Activated naive CD8-positive, alpha-beta T cell treated with anti-CD3 and anti-CD28 coated beads for 36 hours (primary cell): Measurements from ENCODE around the gene LRRC30. TPM values are rescaled to one million over a fixed set of nuclear protein-coding genes. Genes with fewer than 3 reads are reported as not detected.

Experiments used
- DNase-seq: peaks from one replicate; pipeline ENCODE4 v3.0.0; 2021
- H3K27ac Mint-ChIP-seq: one replicate; pipeline ENCODE4 v1.8.0; 2022; ENCODE audit warnings: mild to moderate bottlenecking, moderate library complexity, mixed read lengths
- H3K27me3 Mint-ChIP-seq: one replicate; pipeline ENCODE4 v1.8.0; 2022; ENCODE audit warnings: mild to moderate bottlenecking, mixed read lengths
- H3K36me3 Mint-ChIP-seq: one replicate; pipeline ENCODE4 v1.8.0; 2021; ENCODE audit warnings: mild to moderate bottlenecking, mixed read lengths
- H3K4me1 Mint-ChIP-seq: one replicate; pipeline ENCODE4 v1.8.0; 2021; ENCODE audit warnings: mixed read lengths
- H3K4me3 Mint-ChIP-seq: one replicate; pipeline ENCODE4 v1.8.0; 2022; ENCODE audit warnings: mild to moderate bottlenecking, moderate library complexity, mixed read lengths
- H3K9me3 Mint-ChIP-seq: one replicate; pipeline ENCODE4 v1.8.0; 2022; ENCODE audit warnings: mixed read lengths
- total RNA-seq, 2 experiments: library from RNA; stranded (reverse); gene quantifications; one replicate each; pipeline ENCODE4 v1.2.3, GENCODE V29; 2021

Gene LRRC30
- total RNA-seq, 2 experiments from 2014 or later, result not detected

GRCh38 chr18:7224198-7224597 is 6.7 kb upstream of the LRRC30 start:
- no peak for DNase-seq
- no peaks in the 10 kb centered on the region for H3K27me3 Mint-ChIP-seq
- no peak overlapping the region for H3K27ac Mint-ChIP-seq
- no peaks in the 10 kb centered on the region for H3K4me1 Mint-ChIP-seq
- no peaks in the 10 kb centered on the region for H3K9me3 Mint-ChIP-seq
- no peak overlapping the region for H3K4me3 Mint-ChIP-seq
- H3K36me3 Mint-ChIP-seq, result no peaks in the 10 kb centered on the region

DNA sequence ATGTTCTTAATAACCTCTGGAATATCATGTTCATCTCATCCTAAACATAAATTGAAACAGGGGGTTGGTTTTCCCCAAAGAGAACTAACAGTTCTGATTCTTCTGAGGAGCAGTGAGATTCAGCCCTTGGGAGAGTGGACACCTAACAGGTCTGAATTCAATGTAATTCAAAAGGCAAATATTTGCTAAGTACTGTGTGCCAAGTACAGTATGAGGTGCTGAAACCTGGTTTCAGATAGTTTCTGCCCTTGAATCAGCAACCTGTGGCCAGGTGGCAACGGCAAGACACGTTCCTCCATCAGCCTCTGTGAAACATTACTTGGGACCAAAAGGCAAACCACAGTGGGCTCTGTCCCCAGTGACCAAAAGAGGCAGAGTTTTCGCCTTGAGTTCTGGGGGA is 1.3 kb downstream of the LRRC30 start:
- Mint-ChIP-seq H3K4me1 (no peaks in the 10 kb centered on the region), H3K36me3 (no peaks in the 10 kb centered on the region), H3K4me3 (no peak overlapping the region), H3K27ac (no peak overlapping the region), H3K9me3 (no peaks in the 10 kb centered on the region), H3K27me3 (no peaks in the 10 kb centered on the region)
- DNase-seq, result no peak

GRCh38 chr18:7233134-7233810 is 2.4 kb downstream of the LRRC30 start:
- DNase-seq, result no peak
- H3K27ac Mint-ChIP-seq, result no peak overlapping the region
- H3K4me3 Mint-ChIP-seq, result no peak overlapping the region
- H3K9me3 Mint-ChIP-seq, result no peaks in the 10 kb centered on the region
- no peaks in the 10 kb centered on the region for H3K36me3 Mint-ChIP-seq
- no peaks in the 10 kb centered on the region for H3K27me3 Mint-ChIP-seq
- no peaks in the 10 kb centered on the region for H3K4me1 Mint-ChIP-seq

DNA sequence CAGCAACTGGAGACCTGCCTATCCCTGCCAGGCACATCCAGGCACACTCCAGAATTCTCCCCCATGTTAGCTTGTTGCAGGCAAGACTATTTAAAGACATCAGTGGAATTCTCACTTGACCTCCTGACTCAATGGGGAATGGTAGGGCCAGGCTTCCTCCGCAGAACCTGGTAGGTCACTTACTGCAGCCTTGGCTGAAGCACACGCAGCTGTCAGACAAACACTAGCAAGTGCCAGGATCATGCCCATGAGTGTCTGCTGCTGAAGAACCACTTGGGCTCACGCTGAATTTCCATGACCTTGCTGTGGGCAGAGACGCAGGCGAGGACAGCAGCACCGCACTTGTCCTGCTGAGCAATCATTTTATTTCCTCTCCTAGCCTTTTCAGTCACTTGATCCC is 3.2 kb downstream of the LRRC30 start:
- H3K27ac Mint-ChIP-seq, result no peak overlapping the region
- no peak for DNase-seq
- no peak overlapping the region for H3K4me3 Mint-ChIP-seq
- no peaks in the 10 kb centered on the region for H3K9me3 Mint-ChIP-seq
- H3K4me1 Mint-ChIP-seq, result no peaks in the 10 kb centered on the region
- H3K36me3 Mint-ChIP-seq, result no peaks in the 10 kb centered on the region
- no peaks in the 10 kb centered on the region for H3K27me3 Mint-ChIP-seq

GRCh38 chr18:7234956-7235355 is 4.1 kb downstream of the LRRC30 start:
- H3K4me3 Mint-ChIP-seq, result no peak overlapping the region
- H3K27me3 Mint-ChIP-seq, result no peaks in the 10 kb centered on the region
- no peak for DNase-seq
- no peaks in the 10 kb centered on the region for H3K9me3 Mint-ChIP-seq
- no peaks in the 10 kb centered on the region for H3K36me3 Mint-ChIP-seq
- no peaks in the 10 kb centered on the region for H3K4me1 Mint-ChIP-seq
- H3K27ac Mint-ChIP-seq, result no peak overlapping the region

GRCh38 chr18:7236072-7236471 is 5.2 kb downstream of the LRRC30 start:
- no peak overlapping the region for H3K4me3 Mint-ChIP-seq
- H3K9me3 Mint-ChIP-seq, result no peaks in the 10 kb centered on the region
- H3K4me1 Mint-ChIP-seq, result no peaks in the 10 kb centered on the region
- H3K27me3 Mint-ChIP-seq, result no peaks in the 10 kb centered on the region
- no peaks in the 10 kb centered on the region for H3K36me3 Mint-ChIP-seq
- H3K27ac Mint-ChIP-seq, result no peak overlapping the region
- DNase-seq, result no peak

GRCh38 chr18:7236933-7237332 is 6.0 kb downstream of the LRRC30 start:
- no peak overlapping the region for H3K4me3 Mint-ChIP-seq
- DNase-seq, result no peak
- H3K36me3 Mint-ChIP-seq, result no peaks in the 10 kb centered on the region
- no peaks in the 10 kb centered on the region for H3K9me3 Mint-ChIP-seq
- no peak overlapping the region for H3K27ac Mint-ChIP-seq
- H3K4me1 Mint-ChIP-seq, result no peaks in the 10 kb centered on the region
- no peaks in the 10 kb centered on the region for H3K27me3 Mint-ChIP-seq

DNA sequence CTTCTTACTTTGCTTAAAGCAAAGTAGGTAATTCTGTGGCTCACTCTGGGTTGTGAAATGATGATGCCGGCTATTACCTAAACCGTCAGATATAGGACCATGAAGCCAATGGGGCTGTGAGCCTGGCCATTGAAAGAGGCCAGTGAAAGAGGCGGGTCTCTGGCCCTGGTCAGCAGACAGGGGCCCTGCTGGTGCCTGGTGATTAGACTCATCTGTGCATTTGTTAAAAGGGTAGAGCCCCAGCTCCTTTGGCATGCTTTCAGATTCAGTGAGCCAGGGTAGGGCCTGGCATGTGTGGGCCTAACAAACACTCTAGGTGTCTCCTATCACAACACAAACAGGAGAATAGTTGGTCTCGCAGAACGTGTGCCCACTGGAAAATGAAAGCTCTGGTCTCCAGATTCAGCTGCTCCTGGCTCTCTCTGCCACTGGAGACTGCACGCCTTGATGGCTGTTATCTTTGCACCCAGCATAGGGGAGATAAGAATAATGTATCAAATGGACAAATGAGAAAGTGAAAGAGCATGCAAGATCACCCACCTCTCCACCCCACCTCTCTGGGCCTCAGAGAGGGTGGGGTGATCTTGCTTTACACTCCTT is 6.9 kb downstream of the LRRC30 start:
- Mint-ChIP-seq H3K36me3 (no peaks in the 10 kb centered on the region), H3K27ac (no peak overlapping the region), H3K27me3 (no peaks in the 10 kb centered on the region), H3K4me3 (no peak overlapping the region), H3K9me3 (no peaks in the 10 kb centered on the region), H3K4me1 (no peaks in the 10 kb centered on the region)
- no peak for DNase-seq

DNA sequence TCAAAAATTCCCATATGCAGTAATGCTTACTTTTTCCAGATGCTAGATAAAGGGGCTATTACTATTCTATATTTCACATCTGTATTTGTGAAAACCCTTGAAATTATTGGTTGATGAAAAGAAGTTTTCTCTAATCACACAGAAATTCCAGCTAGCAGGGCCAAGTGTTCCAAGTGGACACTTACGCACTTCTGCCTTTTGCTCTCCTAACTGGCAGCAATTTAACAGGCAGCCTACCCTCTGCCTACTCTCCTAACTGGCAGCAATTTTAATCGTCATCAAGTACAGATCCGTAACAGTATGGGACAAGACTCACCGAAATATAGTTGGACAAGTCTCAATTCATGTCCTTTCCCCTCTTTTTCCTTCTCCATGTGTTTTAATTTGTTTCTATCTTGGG is 12.0 kb downstream of the LRRC30 start:
- no peaks in the 10 kb centered on the region for H3K27me3 Mint-ChIP-seq
- H3K4me1 Mint-ChIP-seq, result no peaks in the 10 kb centered on the region
- DNase-seq, result no peak
- no peak overlapping the region for H3K4me3 Mint-ChIP-seq
- H3K9me3 Mint-ChIP-seq, result no peaks in the 10 kb centered on the region
- no peaks in the 10 kb centered on the region for H3K36me3 Mint-ChIP-seq
- H3K27ac Mint-ChIP-seq, result no peak overlapping the region

DNA sequence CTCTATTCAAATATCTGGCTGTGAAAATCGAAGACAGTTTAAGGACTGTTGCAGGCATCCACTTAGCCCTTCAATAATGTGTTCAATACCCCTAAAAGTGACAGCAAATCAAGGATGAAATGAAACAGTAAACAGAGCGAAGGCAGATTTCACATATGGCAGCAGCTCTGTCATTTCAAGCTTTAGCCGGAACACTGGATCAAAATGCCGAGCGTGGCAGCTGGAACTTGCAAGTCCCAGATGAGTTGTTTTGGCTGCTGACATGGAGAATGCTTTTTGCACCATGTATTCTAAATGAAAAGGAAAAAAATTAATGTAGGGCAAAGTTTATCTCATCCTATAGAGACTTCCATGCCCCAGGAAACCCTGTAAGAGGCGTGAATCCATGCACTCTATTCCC is 18.0 kb downstream of the LRRC30 start:
- DNase-seq, result no peak
- Mint-ChIP-seq H3K4me1 (no peaks in the 10 kb centered on the region), H3K9me3 (peaks cover 2% of the 10 kb centered on the region)

GRCh38 chr18:7254163-7254562 is 23.3 kb downstream of the LRRC30 start:
- H3K4me1 Mint-ChIP-seq, result no peaks in the 10 kb centered on the region
- H3K27me3 Mint-ChIP-seq, result no peaks in the 10 kb centered on the region
- no peak overlapping the region for H3K4me3 Mint-ChIP-seq
- H3K36me3 Mint-ChIP-seq, result no peaks in the 10 kb centered on the region
- H3K27ac Mint-ChIP-seq, result no peak overlapping the region
- no peaks in the 10 kb centered on the region for H3K9me3 Mint-ChIP-seq
- DNase-seq, result no peak

More for the DNA sequence above, 18.0 kb downstream of the LRRC30 start:
- H3K4me3 Mint-ChIP-seq, result no peak overlapping the region
- H3K36me3 Mint-ChIP-seq, result no peaks in the 10 kb centered on the region
- no peak overlapping the region for H3K27ac Mint-ChIP-seq
- H3K27me3 Mint-ChIP-seq, result no peaks in the 10 kb centered on the region

DNA sequence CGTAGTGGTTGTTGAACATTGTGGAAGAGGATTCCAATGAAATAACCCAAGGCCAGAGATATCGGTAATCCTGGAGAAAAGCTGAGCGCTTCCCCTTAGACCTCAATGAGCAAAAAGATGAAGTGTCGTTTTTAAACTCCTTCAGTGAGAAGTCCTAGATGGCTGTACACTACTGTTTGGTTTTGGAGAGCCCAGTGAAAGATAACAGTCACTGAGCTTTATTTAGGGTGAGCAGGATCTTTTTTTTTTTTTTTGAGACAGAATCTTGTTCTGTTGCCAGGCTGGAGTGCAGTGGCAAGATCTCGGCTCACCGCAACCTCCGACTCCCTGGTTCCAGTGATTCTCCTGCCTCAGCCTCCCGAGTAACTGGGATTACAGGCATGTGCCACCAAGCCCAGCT is 24.2 kb downstream of the LRRC30 start:
- DNase-seq, result no peak
- Mint-ChIP-seq H3K9me3 (no peaks in the 10 kb centered on the region), H3K27me3 (no peaks in the 10 kb centered on the region), H3K36me3 (no peaks in the 10 kb centered on the region), H3K4me3 (no peak overlapping the region), H3K27ac (no peak overlapping the region), H3K4me1 (no peaks in the 10 kb centered on the region)

GRCh38 chr18:7255643-7256042 is 24.8 kb downstream of the LRRC30 start:
- Mint-ChIP-seq H3K4me1 (no peaks in the 10 kb centered on the region), H3K4me3 (no peak overlapping the region), H3K27me3 (no peaks in the 10 kb centered on the region), H3K9me3 (no peaks in the 10 kb centered on the region), H3K36me3 (no peaks in the 10 kb centered on the region), H3K27ac (no peak overlapping the region)
- DNase-seq, result no peak

DNA sequence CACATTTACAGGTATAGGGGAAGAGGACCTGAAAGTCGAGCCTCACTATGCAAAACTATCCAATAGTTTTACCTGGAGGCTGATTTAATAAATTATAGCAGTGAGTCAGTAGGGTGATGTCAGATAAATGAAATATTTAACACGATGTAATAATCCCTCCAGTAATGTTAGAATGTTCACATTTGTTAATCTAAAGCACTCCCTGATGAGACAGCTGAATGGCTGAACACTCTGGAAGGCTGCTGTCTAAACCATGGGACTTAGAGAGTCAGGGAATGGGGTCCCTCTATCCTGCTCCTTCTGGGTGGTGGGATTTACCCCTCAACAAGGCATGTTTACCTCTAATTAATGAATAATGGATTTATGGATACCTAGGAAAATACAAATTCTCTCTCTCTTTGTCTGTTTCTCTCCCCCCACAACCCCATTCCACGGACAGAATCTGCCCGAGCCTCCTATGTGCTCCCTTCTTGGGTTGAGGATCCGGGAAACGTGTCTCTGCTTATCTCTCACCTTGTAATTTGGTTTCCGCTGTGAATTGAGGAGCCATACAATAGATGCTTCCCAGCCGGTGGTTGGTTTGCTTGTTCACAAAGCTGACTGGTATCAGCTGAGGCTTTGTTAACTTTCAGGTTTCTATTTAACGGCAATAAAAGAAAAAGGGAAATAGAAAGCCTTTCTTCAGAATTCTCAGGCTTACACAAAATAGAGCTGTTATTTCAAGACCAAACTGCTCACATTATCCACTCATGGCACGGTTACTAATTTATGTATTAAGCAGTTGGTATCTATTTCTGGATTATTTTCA is 25.9 kb downstream of the LRRC30 start:
- Mint-ChIP-seq H3K9me3 (no peaks in the 10 kb centered on the region), H3K4me1 (no peaks in the 10 kb centered on the region), H3K36me3 (no peaks in the 10 kb centered on the region), H3K27me3 (no peaks in the 10 kb centered on the region), H3K27ac (no peak overlapping the region), H3K4me3 (no peak overlapping the region)
- DNase-seq, result no peak

GRCh38 chr18:7257426-7257740 is 26.5 kb downstream of the LRRC30 start:
- H3K9me3 Mint-ChIP-seq, result no peaks in the 10 kb centered on the region
- no peak overlapping the region for H3K4me3 Mint-ChIP-seq
- H3K36me3 Mint-ChIP-seq, result no peaks in the 10 kb centered on the region
- H3K4me1 Mint-ChIP-seq, result no peaks in the 10 kb centered on the region
- DNase-seq, result no peak
- no peaks in the 10 kb centered on the region for H3K27me3 Mint-ChIP-seq
- H3K27ac Mint-ChIP-seq, result no peak overlapping the region

GRCh38 chr18:7259475-7259874 is 28.6 kb downstream of the LRRC30 start:
- Mint-ChIP-seq H3K27ac (no peak overlapping the region), H3K4me1 (no peaks in the 10 kb centered on the region), H3K4me3 (no peak overlapping the region), H3K27me3 (no peaks in the 10 kb centered on the region), H3K36me3 (no peaks in the 10 kb centered on the region), H3K9me3 (peaks cover 2% of the 10 kb centered on the region)
- DNase-seq, result no peak
